Body of pancreas (tissue), 4 donors: Measurements from ENCODE around the gene KRT79. TPM values are rescaled to one million over a fixed set of nuclear protein-coding genes. Genes with fewer than 3 reads are reported as not detected.

Source experiments
- ATAC-seq: fragments of 150-250 bp; one replicate; pipeline ENCODE4 v1.9.1; 2016
- DNase-seq, 4 donors: peaks; one replicate each; pipeline ENCODE4 v3.0.0-alpha.2; 2019
- H3K27ac ChIP-seq, 4 donors: fragments of 200-600 bp; sonication (generic); 1 replicate in 3 of 4; 2 replicates in 1 of 4; pipeline versions ENCODE4 v1.5.1 to v1.6.1; 2016 to 2019; ENCODE audit warnings: mild to moderate bottlenecking in 1 of 4, mixed read lengths in 1 of 4, moderate library complexity in 1 of 4
- H3K27me3 ChIP-seq, 2 donors: fragments of 200-600 bp; sonication (generic); one replicate each; pipeline ENCODE4 v1.6.0; 2016; ENCODE audit warnings: mild to moderate bottlenecking in 1 of 2
- H3K36me3 ChIP-seq, 2 donors: fragments of 200-600 bp; sonication (generic); replicated peaks in 1 of 2; 2 replicates each; pipeline ENCODE4 v1.5.1; 2016; ENCODE audit warnings: low read depth in 2 of 2; ENCODE audit not compliant: insufficient read depth in 1 of 2
- H3K4me1 ChIP-seq: fragments of 200-600 bp; sonication (generic); one replicate; pipeline ENCODE4 v1.6.0; 2016
- H3K4me3 ChIP-seq, 2 donors: fragments of 200-600 bp; sonication (generic); 1 replicate in 1 of 2; 2 replicates in 1 of 2; pipeline ENCODE4 v1.5.1; 2016 to 2019
- H3K9me3 ChIP-seq, 3 donors: fragments of 200-600 bp; sonication (generic); 1 replicate in 2 of 3; 2 replicates in 1 of 3; pipeline ENCODE4 v1.5.1; 2016
- CTCF ChIP-seq, 7 experiments: fragments of 450-650 bp in 4 of 7; fragments of 200-600 bp in 3 of 7; sonication (generic) in 3 of 7; IDR thresholded peaks; one replicate each; pipeline ENCODE4 v1.5.1; 2016 to 2019; ENCODE audit warnings: antibody characterized with exemption in 7 of 7
- POLR2A ChIP-seq, 3 donors: fragments of 450-650 bp; IDR thresholded peaks; one replicate each; pipeline ENCODE4 v1.6.1; 2016; ENCODE audit warnings: antibody characterized with exemption in 3 of 3, mild to moderate bottlenecking in 2 of 3
- WGBS, 2 donors: methylation state at CpG; one replicate each; pipeline ENCODE4 v1.1.5; 2017; 5-methylcytosine and 5-hydroxymethylcytosine counted together
- intact Hi-C: fragments of 100-400 bp; cut with DNase I; formaldehyde crosslinking; loops from one replicate; pipeline ENCODE4 v1.15.1; 2023
- total RNA-seq, 2 donors: library from RNA; depleted of rRNA; stranded (reverse); fragments of >200 nt; gene quantifications; one replicate each; pipeline ENCODE4 v1.1.0, GENCODE V29; 2016

KRT79 gene
- total RNA-seq, 2 donors from 2014 or later: not detected

- Histone ChIP-seq H3K27ac (no peak overlapping the region), H3K4me3 (no peak overlapping the region), H3K27me3 (no peaks in the 10 kb centered on the region), H3K4me1 (peaks cover 29% of the 10 kb centered on the region), H3K36me3 (no peaks in the 10 kb centered on the region), H3K9me3 (no peaks in the 10 kb centered on the region)
- no peak for DNase-seq
- 79 to 83% methylated on average over 3 of the region's 3 CpGs for WGBS, 2 donors
- intact Hi-C loops: loop anchor here (5.0 kb wide), 2 partner anchors 505 to 725 kb away; no protein-coding TSS in a partner anchor
- TF ChIP-seq POLR2A (IDR thresholded peaks at IDR 0.05) (no peak), CTCF (IDR thresholded peaks at IDR 0.05) (no peak)
- no peak for ATAC-seq
These were observed 43.1 kb upstream of the KRT79 start for GRCh38 chr12:52877242-52877641.

GRCh38 chr12:52876372-52876771 lies 42.3 kb upstream of the KRT79 start:
- TF ChIP-seq POLR2A (IDR thresholded peaks at IDR 0.05) (no peak), CTCF (IDR thresholded peaks at IDR 0.05) (no peak)
- DNase-seq (peak in 2 of 4 donors; percentile 86 to 92), ATAC-seq (no peak)
- no peak overlapping the region for H3K27ac ChIP-seq
- no peaks in the 10 kb centered on the region for H3K36me3 ChIP-seq
- intact Hi-C loops: loop anchor here (5.0 kb wide), 2 partner anchors 504 to 724 kb away; no protein-coding TSS in a partner anchor
- peaks cover 31% of the 10 kb centered on the region for H3K4me1 ChIP-seq
- H3K9me3 ChIP-seq: no peaks in the 10 kb centered on the region
- H3K4me3 ChIP-seq: no peak overlapping the region
- WGBS, 2 donors: 52 to 74% methylated on average over 7 of the region's 7 CpGs
- no peaks in the 10 kb centered on the region for H3K27me3 ChIP-seq

GRCh38 chr12:52874573-52875435 lies 40.7 kb upstream of the KRT79 start:
- ATAC-seq (no peak), DNase-seq (no peak)
- Histone ChIP-seq H3K27me3 (no peaks in the 10 kb centered on the region), H3K27ac (peak overlapping the region; percentile 52 to 91 (median 87)), H3K36me3 (no peaks in the 10 kb centered on the region), H3K4me3 (no peak overlapping the region), H3K4me1 (peaks cover 31% of the 10 kb centered on the region), H3K9me3 (no peaks in the 10 kb centered on the region)
- intact Hi-C loops: loop anchor here (5.0 kb wide), 3 partner anchors 293 to 723 kb away; no protein-coding TSS in a partner anchor
- TF ChIP-seq CTCF (IDR thresholded peaks at IDR 0.05) (no peak), POLR2A (IDR thresholded peaks at IDR 0.05) (no peak)
- WGBS, 2 donors: 64 to 66% methylated on average over 9 to 10 of the region's 10 CpGs

- peaks cover 23% of the 10 kb centered on the region for H3K4me1 ChIP-seq
- intact Hi-C loops: loop anchor here (5.0 kb wide), 1 partner anchor 292 kb away; no protein-coding TSS in a partner anchor
- TF ChIP-seq CTCF (IDR thresholded peaks at IDR 0.05) (no peak), POLR2A (IDR thresholded peaks at IDR 0.05) (peak; percentile 23 to 57 (median 51))
These were observed 39.9 kb upstream of the KRT79 start for GRCh38 chr12:52873832-52874572.

More at GRCh38 chr12:52873832-52874572, 39.9 kb upstream of the KRT79 start:
- Histone ChIP-seq H3K9me3 (no peaks in the 10 kb centered on the region), H3K36me3 (no peaks in the 10 kb centered on the region), H3K27ac (peak overlapping the region; percentile 52 to 91 (median 87)), H3K4me3 (peak overlapping the region in 1 of 2 donors; percentile 5), H3K27me3 (no peaks in the 10 kb centered on the region)
- DNase-seq (peak; percentile 85 to 97 (median 92)), ATAC-seq (peak; percentile 92)
- 2 to 6% methylated on average over 3 to 55 of the region's 55 CpGs for WGBS, 2 donors
